HK-2 (cell line): ENCODE data around the gene PHYHD1.

ENCODE experiments used
- DNase-seq: peaks from one replicate; pipeline ENCODE4 v3.0.0-alpha.2; 2018; ENCODE audit not compliant: unreplicated experiment

The PHYHD1 gene

DNA sequence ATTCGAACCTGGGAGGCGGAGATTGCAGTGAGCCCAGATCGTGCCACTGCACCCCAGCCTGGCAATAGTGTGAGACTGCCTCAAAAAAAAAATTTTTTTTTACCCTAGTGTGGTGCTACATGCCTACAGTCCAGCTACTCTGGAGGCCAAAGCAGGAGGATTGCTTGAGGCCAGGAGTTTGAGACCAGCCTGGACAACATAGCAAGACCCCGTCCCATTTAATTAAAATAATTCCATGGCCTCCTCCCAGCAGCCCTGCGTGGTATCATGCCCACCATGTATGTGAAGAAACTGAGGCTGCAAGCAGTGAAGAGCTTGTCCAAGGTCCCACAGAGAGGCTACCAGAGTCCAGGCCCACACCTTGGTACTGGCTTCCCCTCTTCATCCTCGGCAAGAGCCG, 19.4 kb upstream of the PHYHD1 start:
- no peak for DNase-seq

DNA sequence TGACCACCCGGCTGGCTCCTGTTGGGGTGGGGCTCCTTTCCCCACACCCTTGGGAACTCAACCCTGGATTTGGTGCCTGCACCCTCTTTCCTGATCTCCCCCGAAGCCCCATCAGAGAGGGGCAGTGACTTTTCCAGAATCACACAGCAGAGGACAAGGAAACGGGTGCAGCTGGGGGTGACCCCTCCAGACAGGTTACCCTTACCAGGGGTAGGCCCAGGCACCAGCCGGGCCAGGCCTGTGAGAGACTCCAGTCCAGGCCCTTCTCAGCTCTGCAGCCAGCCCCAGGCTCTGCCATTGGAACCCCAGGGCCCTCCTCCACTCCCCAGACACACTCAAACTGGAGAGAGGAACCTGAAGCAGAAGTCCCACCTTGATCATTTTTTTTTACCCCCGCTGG, 19.0 kb upstream of the PHYHD1 start:
- DNase-seq, result no peak

DNA sequence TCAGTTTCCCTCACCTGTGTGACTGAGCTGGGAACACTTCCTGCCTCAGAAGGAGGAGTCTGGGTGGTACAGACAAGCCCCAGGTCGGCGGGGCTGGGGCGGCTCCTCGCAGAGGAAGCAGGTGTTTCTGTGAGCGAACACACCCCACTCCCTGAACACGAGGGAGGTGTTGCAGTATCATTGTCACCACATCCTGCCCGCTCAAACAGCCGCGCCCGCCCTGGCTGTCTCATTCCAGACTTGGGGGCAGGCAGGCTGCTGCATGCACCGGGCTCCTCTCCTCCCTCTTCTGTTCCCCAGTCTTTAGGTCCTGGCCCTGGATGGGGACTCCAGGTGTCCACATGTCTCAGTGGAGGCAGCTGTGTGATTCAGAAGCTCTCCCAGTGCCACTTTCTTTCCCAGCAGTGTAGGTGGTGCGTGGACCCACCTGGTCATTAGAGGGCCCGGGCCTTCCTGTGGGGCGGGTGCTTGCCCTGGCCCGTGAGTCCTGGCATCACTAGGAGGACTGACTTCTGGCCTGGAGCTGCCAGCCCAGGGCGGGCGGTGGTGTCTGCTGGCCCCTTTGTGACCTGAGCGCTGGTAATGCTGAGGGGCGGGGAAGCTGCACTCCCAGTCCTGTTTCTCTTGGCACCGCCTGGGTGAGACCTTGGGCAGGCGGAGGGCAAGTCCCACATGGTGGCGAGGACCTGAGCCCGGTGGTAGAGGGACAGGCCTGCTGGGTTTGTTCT, 18.3 kb upstream of the PHYHD1 start:
- no peak for DNase-seq

DNA sequence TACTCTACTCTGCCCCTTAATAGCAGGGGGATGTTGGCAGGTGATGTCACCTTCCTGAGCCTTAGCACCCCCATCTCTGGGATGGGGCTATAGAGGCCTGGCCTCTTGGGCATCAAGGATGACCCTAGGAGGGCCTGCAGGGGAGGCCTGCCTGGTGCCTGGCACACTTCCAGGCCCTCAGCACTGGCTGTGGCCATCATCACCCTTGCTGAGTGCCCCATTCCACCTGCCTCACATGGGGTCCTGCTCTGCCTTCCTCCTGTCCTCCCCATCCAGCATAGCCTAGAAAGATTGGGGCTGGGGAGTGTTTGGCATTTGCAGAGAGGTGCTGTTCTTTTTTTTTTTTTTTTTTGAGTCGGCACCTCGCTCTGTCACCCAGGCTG, 17.7 kb upstream of the PHYHD1 start:
- no peak for DNase-seq

DNA sequence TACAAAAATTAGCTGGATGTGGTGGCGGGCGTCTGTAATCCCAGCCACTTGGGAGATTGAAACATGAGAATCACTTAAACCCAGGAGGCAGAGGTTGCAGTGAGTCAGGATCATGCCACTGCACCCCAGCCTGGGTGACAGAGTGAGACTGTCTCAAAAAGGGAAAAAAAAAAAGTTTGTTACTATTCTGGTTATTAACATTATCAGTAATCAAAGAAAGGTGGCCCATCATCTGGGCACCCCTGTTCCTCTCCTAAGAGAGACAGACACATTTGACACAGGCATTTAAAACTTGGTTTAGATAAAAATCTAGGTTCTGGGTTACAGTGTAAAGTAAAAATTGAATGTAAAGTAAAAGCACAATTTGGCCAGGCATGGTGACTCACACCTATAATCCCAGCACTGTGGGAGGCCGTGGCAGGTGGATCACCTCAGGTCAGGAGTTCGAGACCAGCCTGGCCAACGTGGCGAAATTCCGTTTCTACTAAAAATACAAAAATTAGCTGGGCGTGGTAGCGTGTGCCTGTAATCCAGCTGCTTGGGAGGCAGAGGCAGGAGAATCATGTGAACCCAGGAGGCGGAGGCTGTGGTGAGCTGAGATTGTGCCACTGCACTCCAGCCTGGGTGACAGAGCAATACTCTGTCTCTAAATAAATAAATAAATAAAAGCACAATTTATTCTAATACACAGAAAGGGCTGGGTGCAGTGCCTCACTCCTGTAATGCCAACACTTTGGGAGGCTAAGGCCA, 16.7 kb upstream of the PHYHD1 start:
- DNase-seq, result no peak

DNA sequence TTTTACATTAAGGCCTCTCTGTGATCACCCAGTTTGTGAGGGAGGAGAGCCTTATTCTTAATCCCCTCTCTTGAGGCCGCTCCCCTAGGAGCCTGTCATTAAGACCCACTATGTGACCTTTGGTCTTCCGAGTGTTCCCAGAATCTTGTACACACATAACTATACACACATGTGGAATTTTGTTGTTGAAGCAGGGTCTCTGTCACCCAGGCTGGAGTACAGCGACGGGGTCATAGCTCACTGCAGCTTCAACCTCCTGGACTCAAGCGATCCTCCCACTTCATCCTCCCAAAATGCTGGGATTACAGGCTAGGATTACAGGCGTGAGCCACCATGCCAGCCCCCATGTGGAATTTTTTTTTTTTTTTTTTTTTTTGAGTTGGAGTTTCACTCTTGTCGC, 14.8 kb upstream of the PHYHD1 start:
- no peak for DNase-seq

DNA sequence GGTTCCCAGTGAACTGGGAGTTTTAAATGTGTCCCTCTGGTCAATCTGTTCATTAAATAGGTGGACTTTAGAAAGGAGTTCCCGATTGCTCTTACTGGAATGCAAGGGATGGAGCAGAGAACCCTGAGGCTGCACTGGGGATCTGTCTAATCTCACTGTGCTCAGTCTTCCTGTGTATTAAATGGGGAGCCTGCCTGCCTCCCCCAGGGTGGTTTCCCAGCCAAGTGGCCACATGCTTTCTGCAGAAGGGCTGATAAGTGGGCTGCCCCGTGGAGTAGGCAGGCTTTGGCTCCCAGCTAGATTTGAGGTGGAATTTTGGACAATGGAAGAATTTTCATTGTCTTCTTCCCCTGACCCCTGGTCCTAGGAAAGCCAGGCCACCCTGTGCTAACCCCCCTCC, 14.0 kb upstream of the PHYHD1 start:
- DNase-seq, result no peak

DNA sequence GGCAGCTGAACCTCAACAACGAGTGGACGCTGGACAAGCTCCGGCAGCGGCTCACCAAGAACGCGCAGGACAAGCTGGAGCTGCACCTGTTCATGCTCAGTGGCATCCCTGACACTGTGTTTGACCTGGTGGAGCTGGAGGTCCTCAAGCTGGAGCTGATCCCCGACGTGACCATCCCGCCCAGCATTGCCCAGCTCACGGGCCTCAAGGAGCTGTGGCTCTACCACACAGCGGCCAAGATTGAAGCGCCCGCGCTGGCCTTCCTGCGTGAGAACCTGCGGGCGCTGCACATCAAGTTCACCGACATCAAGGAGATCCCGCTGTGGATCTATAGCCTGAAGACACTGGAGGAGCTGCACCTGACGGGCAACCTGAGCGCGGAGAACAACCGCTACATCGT, 12.4 kb upstream of the PHYHD1 start:
- no peak for DNase-seq

DNA sequence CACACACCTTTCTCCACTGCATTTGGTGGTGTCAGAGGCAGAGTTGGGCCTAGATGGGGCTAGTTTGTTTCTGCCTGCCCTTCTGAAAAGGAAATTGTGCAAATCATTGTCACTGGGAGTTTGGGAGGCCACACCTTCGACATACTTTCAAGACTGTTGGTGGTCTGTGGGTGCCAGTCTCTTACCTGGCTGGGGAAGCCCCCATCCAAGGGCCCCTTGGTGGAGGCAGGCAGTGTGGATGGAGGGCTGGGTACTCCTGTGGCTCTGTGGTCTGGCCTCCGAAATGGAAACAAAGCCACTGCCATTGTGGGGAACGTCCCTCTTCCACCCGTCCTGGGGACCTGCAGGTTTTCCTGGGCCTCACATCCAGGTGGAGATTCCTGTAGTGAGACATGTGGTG, 10.9 kb upstream of the PHYHD1 start:
- DNase-seq, result no peak

DNA sequence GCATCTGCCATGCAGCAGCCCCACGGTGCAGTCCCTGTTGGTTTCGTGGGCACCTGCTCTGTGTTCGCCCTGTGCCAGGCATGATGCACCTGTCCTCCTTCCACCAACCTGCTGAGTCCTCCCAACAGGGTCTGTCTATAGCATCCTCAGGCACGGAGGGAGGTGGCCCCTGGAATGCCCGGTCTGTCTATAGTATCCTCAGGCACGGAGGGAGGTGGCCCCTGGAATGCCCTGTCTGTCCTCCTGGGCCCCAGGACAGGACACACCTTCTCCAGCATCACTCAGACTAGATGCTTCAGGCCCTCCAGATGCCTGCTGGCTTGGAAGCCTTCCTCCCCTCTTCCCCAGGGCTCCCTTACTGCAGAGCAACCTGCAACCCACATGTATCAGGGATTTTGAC, 9.9 kb upstream of the PHYHD1 start:
- DNase-seq, result no peak

DNA sequence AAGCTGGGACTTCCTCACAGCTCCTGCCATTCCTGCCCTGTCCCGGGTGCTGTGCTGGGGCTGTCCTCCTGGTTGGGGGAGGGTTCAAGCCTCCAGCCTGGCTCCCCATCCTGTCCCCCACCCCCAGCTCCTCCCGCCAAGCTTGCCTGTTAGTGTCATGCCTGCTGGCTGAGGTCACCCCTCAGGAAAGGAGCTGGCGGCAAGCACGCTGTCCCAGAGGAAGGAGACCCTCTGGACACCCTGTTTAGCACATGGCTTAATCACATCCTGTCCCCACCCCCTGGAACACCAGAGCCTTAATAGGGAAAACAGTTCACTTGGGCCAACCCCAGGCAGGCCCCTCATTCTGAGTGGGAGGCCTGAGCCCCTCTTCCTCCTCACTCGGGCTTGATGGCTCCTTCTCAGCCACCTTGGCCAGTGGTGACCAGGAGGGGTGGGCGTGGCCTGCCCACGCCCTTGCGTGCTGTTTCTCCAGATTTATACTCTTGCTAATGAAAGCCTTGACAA, 9.2 kb upstream of the PHYHD1 start:
- DNase-seq, result peak; percentile 92

DNA sequence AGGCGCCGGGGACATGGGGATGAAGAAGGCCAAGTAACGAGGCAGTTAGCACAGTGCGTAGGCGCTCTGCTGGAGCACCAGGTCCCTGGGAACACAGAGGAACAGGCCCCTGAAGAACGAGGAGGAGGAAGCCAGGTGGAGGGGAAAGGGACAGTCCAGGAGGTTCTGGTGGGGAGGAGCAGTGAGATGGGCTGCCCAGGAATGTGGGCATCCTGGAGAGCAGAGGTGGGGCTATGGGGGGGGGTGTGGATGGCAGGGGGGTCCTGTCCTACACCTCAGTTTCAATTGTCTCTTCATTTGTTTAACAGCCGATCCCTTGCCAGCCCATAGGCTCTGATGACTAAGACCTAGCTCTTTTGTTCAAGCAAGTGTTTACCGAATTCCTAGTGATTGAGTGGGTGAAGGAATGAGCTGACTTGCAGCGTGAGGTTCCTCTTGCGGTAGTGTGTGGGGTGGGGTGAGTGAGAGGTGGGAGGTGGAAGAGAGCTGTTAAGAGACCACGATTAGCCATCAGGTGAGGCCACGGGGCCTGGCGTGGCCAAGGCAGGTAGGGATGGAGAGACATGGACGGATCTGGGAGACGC, 8.4 kb upstream of the PHYHD1 start:
- peak; percentile 80 for DNase-seq

DNA sequence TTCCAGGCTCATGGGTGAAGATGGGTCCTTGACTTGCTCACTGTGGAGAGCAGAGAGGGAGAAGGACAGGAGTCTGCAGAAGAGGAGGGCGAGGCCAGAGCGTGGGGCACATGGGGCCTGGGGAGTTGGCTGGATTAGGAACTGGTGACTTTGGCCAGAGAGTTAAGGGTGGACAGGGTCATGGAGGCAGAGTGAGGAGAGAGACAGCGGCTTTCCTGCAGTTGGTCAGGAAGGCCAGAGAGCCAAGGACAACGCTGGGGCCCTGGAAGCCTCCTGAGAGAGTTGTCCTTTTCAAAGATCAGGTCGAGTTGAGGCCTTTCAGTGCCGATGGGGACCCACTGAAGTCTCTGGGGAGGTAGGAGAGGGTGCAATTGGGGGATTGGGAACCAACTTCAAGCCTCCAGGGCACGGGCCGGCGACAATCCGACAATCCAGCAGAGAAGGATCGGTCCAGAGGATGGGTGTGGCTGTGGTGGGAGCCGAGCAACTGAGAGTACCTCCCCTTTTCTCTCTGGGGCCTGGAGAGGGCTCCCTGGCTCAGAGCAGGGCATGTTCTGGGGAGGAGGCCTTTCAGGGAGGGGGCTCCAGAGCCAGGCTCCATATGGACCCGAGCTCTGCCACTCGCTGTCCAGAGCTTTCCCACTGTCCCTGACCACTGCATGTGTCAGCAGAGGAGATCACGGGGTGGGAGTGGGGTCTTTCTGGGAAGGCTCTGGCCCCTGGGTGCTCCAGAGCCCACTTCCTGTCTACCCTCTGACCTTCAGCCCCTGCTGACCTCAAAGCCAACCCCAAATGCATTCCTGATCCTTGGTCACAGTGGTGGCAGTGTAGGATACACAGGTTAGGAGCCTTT, 7.5 kb upstream of the PHYHD1 start:
- no peak for DNase-seq

DNA sequence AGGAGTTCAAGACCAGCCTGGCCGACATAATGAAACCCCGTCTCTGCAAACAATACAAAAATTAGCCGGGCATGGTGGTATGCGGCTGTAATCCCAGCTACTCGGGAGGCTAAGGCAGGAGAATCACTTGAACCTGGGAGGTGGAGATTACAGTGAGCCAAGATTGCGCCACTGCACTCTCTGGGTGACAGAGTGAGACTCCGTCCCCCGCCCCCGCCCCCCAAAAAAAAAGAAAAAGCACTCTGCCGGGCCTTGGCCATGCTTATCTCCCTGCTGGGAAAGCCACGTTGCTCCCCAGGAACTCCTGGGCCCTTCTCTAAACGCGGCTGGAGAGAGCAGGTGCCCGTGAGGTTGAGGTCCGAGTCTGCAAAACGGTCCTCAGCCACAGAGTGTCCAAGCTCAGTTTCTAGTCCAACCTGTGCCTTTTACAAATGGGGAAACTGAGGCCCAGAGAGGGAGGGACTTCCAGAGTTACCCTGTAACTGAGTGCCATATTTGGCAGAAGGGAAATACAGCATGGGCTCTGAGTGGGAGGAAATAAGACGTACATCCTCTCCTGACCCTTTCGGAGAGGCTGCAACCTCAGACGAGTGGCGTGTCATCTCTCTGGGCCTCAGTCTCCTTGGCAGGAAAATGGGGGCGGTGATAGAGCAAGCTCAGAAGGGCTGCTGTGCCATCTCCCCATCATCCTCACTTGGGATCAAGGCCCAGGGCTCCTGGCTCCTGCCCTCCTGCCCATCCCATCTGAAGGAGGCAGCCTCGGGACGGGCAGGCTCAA, 6.6 kb upstream of the PHYHD1 start:
- DNase-seq, result no peak

DNA sequence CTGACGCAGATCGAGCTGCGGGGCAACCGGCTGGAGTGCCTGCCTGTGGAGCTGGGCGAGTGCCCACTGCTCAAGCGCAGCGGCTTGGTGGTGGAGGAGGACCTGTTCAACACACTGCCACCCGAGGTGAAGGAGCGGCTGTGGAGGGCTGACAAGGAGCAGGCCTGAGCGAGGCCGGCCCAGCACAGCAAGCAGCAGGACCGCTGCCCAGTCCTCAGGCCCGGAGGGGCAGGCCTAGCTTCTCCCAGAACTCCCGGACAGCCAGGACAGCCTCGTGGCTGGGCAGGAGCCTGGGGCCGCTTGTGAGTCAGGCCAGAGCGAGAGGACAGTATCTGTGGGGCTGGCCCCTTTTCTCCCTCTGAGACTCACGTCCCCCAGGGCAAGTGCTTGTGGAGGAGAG, 4.6 kb upstream of the PHYHD1 start:
- DNase-seq, result no peak

DNA sequence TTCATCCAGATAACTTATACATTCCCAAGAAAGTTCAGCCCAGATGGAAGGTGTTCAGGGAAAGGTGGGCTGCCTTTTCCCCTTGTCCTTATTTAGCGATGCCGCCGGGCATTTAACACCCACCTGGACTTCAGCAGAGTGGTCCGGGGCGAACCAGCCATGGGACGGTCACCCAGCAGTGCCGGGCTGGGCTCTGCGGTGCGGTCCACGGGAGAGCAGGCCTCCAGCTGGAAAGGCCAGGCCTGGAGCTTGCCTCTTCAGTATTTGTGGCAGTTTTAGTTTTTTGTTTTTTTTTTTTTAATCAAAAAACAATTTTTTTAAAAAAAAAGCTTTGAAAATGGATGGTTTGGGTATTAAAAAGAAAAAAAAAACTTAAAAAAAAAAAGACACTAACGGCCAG, 4.0 kb upstream of the PHYHD1 start:
- DNase-seq, result no peak

DNA sequence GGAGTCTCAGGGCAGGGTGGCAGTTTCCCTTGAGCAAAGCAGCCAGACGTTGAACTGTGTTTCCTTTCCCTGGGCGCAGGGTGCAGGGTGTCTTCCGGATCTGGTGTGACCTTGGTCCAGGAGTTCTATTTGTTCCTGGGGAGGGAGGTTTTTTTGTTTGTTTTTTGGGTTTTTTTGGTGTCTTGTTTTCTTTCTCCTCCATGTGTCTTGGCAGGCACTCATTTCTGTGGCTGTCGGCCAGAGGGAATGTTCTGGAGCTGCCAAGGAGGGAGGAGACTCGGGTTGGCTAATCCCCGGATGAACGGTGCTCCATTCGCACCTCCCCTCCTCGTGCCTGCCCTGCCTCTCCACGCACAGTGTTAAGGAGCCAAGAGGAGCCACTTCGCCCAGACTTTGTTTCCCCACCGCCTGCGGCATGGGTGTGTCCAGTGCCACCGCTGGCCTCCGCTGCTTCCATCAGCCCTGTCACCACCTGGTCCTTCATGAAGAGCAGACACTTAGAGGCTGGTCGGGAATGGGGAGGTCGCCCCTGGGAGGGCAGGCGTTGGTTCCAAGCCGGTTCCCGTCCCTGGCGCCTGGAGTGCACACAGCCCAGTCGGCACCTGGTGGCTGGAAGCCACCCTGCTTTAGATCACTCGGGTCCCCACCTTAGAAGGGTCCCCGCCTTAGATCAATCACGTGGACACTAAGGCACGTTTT, 3.5 kb upstream of the PHYHD1 start:
- DNase-seq, result no peak

DNA sequence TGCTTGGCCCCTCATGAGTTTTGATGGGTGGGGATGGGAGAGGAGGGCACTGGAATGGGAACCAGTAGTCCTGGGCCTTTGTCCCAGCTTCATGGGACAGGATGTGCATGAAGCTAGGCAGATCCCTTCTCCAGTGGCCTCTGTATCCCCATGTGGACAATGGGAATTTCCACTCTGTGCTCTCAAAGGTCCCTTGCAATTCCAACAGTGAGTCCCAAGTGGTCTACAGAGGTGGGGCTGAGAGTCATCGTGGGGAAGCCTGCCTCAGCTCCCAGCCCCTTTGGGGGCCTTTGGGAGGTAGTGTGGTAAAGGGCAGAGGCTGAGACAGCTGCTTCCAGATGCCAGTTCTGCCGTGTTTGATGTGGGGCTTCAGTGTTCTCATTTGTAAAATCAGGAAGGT, 1.9 kb upstream of the PHYHD1 start:
- no peak for DNase-seq

DNA sequence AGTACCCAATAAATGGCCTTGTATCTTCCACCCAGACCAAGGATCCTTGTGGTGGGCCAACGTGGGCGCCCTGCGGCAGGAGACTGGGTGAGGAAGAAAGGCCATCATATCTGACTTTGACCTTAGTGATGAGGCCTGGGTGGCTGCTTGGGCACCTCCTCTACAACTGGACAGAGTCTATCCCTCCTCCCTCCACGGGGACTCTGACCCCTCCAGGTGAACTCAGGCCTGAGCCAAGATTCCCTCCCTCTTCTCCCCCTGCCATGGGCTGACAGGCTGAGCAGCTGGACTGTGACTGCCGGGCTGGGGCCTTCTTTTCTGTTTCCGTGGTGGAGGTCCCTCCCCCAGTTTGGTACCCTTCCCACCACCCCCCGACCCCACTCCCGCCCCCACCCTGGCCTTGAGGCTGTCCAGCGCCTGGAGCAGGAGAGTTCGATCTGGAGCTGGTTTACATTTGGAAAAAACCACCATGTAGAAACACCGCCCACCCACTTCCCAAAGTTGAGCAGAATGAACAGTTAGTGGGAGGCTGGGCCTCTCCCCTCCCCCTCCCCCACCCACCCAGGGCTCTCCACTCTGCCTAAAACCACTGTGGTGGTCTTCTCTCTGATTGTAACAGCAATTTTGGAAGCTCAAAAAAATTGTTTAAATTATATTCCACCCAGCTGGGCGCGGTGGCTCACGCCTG, 1.2 kb upstream of the PHYHD1 start:
- no peak for DNase-seq
